ENCODE data around the gene FAM169A. TPM values are rescaled to one million over a fixed set of nuclear protein-coding genes. Genes with fewer than 3 reads are reported as not detected.

Gene FAM169A
- total and polyA plus RNA-seq, 2 of the 4 experiments (the other 2 are of a cell fraction): under 0.01 TPM; not detected in 1

- no peak overlapping the region for H2AFZ ChIP-seq (replicated peaks; ENCODE audit: low read length, poor library complexity)
- no peak overlapping the region for H3K4me2 ChIP-seq (ENCODE audit: low read depth, low read length)
- H2BK5ac ChIP-seq (ENCODE audit: low read depth, low read length, poor library complexity, severe bottlenecking): no peak overlapping the region
- no peak overlapping the region for H2BK120ac ChIP-seq (ENCODE audit: low read depth, low read length)
- H3K4ac ChIP-seq (ENCODE audit: low read depth, low read length): no peak overlapping the region
- no peaks in the 10 kb centered on the region for H3K4me1 ChIP-seq (ENCODE audit: control insufficient read depth, insufficient read depth, low read length)
- no peak overlapping the region for H4K91ac ChIP-seq (ENCODE audit: insufficient read depth, low read depth, low read length)
- no peak overlapping the region for H2BK15ac ChIP-seq (ENCODE audit: low read depth, low read length)
- H3K56ac ChIP-seq (ENCODE audit: extremely low read depth, insufficient read depth, low read length): no peak overlapping the region
- no peak overlapping the region for H3K9ac ChIP-seq (ENCODE audit: low read depth, low read length)
- dilution Hi-C loops (cut with HindIII; ENCODE audit: low sequenced_read_pairs, unreplicated experiment): no loop called here
- H4K8ac ChIP-seq (ENCODE audit: low read depth in 2 of 2, low read length in 2 of 2): no peak overlapping the region
- no peak overlapping the region for H3K23ac ChIP-seq (ENCODE audit: low read depth, low read length)
- no peak overlapping the region for H2BK20ac ChIP-seq (ENCODE audit: low read depth, low read length)
- no peaks in the 10 kb centered on the region for H3K36me3 ChIP-seq (ENCODE audit: control insufficient read depth, insufficient read depth, low read length)
- H3K14ac ChIP-seq (replicated peaks; ENCODE audit: low read depth, low read length): no peak overlapping the region
- no peak overlapping the region for H2AK5ac ChIP-seq (ENCODE audit: low read depth, low read length)
- H3K4me3 ChIP-seq (ENCODE audit: insufficient read depth, low read depth, low read length): no peak overlapping the region
- CTCF ChIA-PET: no interaction called here
- no TSS peak for BruUV-seq (replicated peaks)
- no peak overlapping the region for H2AK9ac ChIP-seq (replicated peaks; ENCODE audit: low read depth, low read length, poor library complexity)
- no peak overlapping the region for H3K18ac ChIP-seq (ENCODE audit: low read depth, low read length)
- peaks cover 3% of the 10 kb centered on the region; the same call in 1 of the 2 replicates for H3K27me3 ChIP-seq (ENCODE audit: control insufficient read depth, insufficient read depth, low read length)
- H4K5ac ChIP-seq (ENCODE audit: low read depth, low read length): no peak overlapping the region
- TF ChIP-seq BHLHE40 (IDR thresholded peaks at IDR 0.05; ENCODE audit: low read depth, low read length) (no peak), USF2 (IDR thresholded peaks at IDR 0.05; ENCODE audit: low read depth, low read length) (no peak), MAFK (IDR thresholded peaks at IDR 0.05; ENCODE audit: low read depth, low read length) (no peak), SMC3 (IDR thresholded peaks at IDR 0.05; ENCODE audit: low read depth, low read length) (no peak), RAD21 (IDR thresholded peaks at IDR 0.05; ENCODE audit: low read length) (no peak), ELK1 (IDR thresholded peaks at IDR 0.05; ENCODE audit: borderline replicate concordance, low read depth, low read length) (no peak), MXI1 (IDR thresholded peaks at IDR 0.05; ENCODE audit: borderline replicate concordance, low read depth, low read length) (no peak), RCOR1 (IDR thresholded peaks at IDR 0.05; ENCODE audit: insufficient replicate concordance, low read length) (no peak), CHD1 (IDR thresholded peaks at IDR 0.05; ENCODE audit: low read depth, low read length) (no peak), MAZ (IDR thresholded peaks at IDR 0.05; ENCODE audit: borderline replicate concordance, low read depth, low read length) (no peak), FOS (IDR thresholded peaks at IDR 0.05; ENCODE audit: low read depth, low read length) (no peak), RFX5 (IDR thresholded peaks at IDR 0.05; ENCODE audit: low read depth, low read length) (no peak), CEBPB (IDR thresholded peaks at IDR 0.05; ENCODE audit: low read depth, low read length) (no peak), CTCF (conservative IDR thresholded peaks at IDR 0.05; ENCODE audit: low read depth, low read length) (no peak), POLR2A (IDR thresholded peaks at IDR 0.05; ENCODE audit: low read depth, low read length) (no peak), NFE2L2 (IDR thresholded peaks at IDR 0.05; ENCODE audit: low read depth, low read length) (no peak)
- no peaks in the 10 kb centered on the region for H3K9me3 ChIP-seq (ENCODE audit: control insufficient read depth, insufficient read depth, low read length)
- intact Hi-C loops (cut with micrococcal nuclease): no loop called here
- H3K27ac ChIP-seq (ENCODE audit: insufficient read depth, low read length): no peak overlapping the region
- in situ Hi-C loops (cut with MboI; ENCODE audit: low sequenced_read_pairs): no loop called here
- POLR2A ChIA-PET (ENCODE audit: unreplicated experiment): no interaction called here
- no peaks in the 10 kb centered on the region for H4K20me1 ChIP-seq (ENCODE audit: insufficient read depth, low read length)
- no peak for DNase-seq
- no peaks in the 10 kb centered on the region for H3K9me1 ChIP-seq (ENCODE audit: insufficient read depth, low read length)
- no peaks in the 10 kb centered on the region for H3K79me1 ChIP-seq (ENCODE audit: low read depth in 1 of 2, low read length in 2 of 2)
- ATAC-seq (ENCODE audit: low read depth): no peak
- no CpG with 5 or more reads among the region's 1 CpG for WGBS, 2 experiments (ENCODE audit: extremely low coverage in 2 of 2, insufficient read length in 1 of 2)
These were observed 49.3 kb downstream of the FAM169A start for GRCh38 chr5:74816875-74817274.
